Measurements from ENCODE around the gene TBCD.
"Not testable (repeated sequence)": the region's sequence is repeated elsewhere in the genome, so short reads cannot be mapped to it uniquely, and the experiment has no call there.

TBCD gene

DNA sequence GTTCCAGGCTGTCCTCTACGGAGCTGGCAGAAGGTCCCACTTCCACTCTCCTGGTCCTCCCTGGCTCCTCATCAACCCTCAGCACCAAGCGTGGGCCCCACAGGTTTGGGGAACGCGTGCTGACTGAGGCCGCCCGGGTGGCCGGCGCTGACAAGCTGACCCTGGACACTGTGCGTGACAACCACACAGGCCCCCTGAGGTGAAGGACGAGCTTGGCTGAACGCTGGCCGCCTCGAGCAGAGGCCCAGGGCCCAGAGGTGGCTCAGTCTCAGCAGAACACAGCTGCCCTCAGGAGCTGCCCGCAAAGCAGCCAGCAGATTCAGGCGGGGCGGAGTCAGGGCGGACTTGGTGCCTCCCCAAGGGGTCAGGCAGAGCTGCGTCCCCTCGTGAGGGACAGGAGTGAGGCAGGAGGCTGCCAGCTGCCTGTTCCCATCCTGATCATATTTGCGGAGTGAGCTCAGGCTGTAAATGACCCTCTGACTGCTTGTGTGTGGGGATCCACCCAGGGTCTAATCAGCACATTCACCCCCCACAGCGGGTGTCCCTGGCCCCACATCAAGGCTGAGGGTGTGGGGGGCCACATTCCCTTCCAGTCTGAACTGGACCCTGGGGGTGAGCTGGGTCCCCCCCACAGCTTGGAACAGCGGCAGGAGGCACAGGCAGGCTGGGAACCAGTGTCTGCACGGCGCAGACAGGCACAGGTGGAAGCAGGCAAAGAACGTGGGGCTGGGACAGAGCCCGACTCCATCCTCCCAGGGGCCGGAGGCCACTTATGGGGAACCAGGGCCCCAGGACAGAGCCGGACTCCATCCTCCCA is 222.5 kb downstream of the TBCD start:
- no peak for DNase-seq (ENCODE audit: low spot score)

DNA sequence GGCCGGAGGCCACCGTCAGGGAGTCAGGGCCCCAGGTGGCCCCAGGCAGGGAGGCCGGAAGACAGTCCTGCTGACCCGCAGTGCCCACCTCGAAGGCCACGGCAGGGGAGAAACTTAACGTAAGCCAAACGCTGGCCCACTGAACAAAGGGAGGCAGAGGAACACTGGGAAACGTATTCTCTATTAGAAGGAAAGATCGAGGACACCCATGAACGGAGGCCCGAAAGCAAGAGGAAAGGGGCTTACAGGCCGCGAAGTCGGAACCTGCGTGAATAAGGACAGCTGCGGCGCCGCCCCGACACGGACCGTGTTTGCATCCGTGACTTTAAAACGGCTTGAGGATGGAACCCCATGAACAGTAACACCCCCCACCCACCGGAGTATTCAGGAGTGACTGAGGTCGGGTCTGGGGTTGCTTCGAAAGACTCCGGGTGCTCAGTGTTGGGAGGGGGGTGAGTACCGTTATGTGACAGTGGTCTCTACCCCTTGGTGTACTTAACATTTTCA is 225.2 kb downstream of the TBCD start:
- DNase-seq (ENCODE audit: low spot score): no peak

DNA sequence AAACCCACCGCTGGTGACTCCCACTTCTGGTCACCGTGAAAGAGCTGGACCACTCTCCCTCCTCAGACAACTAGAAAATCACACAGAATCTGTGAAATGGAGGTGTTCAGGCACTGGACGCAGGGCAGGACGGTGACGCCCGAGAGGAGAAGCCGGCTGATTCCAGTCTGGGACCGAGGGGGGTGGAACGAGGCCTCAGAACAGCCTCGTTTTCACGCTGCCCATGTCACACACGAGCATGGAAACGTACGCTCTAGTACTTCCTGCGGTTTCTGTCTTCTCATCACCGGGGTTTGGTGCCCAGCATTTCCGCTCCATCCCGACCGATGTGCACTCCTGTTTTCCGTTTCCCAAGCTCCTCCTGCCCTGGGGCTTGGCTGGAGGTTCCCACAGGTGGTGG is 225.7 kb downstream of the TBCD start:
- DNase-seq (ENCODE audit: low spot score): no peak

DNA sequence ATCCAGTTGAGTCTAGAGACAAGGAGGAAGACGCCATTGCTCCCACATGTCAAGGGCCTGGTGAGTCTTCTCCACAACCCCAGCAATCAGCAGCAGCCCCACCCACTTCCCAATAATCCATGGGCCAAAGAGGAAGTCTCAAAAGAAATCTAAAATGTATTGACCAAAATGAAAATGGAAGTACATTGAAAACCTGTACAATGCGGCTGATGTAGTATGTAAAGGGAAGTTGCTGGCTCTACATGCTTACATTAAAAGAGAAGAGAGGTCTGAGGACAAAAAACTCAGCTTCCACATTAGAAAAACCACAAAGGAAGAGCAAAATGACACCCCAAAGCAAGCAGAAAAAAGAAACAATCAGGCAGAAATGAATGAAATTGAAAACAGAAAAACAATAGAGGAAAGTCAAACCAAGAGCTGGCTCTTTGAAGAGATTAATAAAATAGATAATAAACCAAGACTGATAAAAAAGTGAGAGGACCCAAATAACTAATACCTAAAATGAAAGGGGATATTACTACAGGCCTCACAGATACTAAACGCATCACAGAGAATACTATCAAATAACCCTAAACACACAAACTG is 227.0 kb downstream of the TBCD start:
- peak; percentile 32 for DNase-seq (ENCODE audit: low spot score)

DNA sequence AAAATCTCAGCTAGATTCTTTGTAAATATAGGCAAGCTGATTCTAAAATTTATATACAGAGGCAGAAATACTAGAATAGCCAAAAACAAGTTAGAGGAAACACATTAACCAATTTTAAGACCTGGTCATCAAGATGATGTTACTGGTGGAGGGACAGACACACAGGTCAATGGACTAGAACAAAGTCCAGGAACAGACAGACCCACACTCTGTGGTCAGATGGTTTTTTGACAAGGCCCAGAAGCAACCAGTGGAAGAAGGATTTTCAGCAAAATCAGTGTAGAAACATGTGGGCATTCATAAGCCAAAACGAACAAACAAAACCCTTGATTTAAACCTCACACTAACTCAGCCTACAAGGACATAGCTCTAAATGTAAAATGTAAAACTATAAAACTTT is 227.9 kb downstream of the TBCD start:
- DNase-seq (ENCODE audit: low spot score): no peak

DNA sequence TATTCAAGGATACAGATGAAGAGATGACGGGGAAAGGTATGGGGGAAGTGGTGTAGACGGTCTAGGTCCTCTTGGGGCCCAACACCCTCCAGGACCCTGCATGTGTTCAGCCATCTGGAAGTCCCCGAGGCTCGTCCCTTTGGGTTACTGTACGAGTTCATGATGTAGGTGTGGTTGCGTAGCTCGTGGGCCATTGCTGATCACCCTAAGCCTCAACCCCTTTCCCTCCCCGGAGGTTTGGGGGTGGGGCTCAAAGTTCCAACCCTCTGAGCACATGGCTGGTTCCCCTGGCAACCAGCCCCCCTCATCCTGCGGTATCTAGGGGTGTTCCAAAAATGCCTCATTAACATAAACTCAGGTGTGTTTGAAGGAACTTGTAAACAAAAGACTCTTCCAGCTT is 228.8 kb downstream of the TBCD start:
- no peak for DNase-seq (ENCODE audit: low spot score)

DNA sequence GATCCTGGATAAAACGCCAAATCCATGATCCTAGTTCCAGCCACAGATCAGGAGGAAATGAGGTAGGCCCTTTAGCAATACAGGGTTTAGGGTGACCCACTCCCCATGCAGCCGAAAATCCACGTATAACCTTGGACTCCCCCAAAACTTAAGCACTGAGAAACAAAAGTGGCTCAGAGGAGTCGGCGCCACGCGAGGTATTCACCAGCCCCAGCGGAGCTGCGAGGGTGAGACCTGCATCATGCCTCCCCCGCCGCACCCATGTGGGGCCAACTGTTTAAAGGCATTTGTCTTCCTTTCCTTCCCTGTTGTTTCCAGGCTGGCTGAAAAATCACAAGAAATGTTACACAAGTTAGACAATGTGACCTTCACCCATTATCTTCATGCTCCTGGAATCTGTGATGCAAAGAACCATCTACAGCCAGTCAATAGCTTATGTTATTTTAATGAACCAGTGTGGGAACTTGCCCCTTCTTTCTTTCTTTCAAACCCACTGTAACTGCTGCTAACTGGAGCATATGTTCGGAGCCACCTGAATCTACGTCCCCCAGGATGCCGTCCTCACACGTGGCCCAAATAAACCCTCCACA is 229.4 kb downstream of the TBCD start:
- DNase-seq (ENCODE audit: low spot score): no peak

DNA sequence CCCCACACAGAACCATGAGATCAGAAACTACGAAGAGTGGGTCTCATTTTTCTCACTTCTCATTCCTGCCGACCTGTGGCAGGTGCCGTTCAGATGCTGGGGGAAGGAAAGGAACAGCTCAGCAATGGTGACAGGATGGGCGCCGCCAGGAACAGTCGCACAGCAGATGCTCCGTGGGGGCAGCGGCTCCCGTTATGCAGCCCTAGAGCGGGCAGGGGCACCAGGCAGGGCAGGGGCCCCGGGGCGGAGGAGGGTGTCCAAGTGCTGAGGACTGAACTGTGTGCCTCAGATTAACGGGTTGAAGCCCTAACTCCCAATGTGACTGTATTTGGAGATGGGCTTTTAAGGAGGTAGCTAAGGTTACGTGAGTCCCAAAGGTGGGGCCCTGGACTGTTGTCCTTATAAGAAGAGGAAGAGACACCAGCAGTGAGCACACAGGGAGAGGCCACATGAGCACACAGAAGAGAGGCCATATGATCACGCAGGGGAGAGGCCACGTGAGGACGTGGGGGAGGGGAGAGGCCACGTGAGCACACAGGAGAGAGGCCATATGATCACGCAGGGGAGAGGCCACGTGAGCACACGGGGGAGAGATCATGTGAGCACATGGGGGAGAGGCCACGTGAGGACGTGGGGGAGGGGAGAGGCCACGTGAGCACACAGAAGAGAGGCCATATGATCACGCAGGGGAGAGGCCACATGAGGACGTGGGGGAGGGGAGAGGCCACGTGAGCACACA is 231.8 kb downstream of the TBCD start:
- no peak for DNase-seq (ENCODE audit: low spot score)

DNA sequence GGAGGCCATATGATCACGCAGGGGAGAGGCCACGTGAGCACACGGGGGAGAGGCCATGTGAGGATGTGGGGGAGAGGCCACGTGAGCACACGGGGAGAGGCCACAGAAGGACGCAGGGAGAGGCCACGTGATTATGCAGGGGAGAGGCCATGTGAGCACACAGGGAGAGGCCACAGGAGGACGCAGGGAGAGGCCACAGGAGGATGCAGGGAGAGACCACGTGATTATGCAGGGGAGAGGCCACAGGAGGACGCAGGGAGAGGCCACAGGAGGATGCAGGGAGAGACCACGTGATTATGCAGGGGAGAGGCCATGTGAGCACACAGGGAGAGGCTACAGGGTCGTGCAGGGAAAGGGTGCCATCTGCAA is 232.4 kb downstream of the TBCD start:
- not testable (repeated sequence) for DNase-seq (ENCODE audit: low spot score)

DNA sequence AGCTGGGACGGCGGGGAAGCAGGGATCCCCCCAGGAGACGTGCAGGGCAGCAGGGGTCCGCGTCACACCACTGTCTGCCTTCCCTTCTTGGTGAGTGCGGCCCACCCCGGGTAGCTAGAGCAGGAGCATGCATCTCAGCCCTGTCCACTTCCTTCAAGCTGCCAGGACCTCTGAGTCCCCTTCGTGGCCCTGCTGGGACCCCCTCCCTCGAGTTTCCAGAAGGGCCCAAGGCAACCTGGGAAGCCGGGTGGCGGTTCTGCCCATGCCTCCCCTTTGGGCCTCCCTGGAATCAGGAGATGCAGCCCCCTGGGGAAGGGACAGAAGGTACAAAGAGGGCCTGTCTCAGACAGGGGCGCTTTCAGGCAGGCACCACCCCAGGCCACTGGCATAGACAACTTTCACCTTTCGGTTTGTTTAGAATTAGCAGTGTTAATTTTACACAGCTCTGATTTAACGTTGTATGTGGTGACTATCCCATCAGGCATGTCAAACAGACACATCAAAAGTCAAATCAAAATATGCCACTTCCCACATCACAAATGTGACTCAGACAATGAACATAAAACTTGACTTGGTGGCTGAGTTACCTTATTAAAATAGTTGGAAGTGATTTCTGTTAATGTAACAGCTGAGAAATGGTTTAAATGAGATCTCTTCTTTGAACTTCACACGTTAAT is 233.0 kb downstream of the TBCD start:
- no peak for DNase-seq (ENCODE audit: low spot score)

DNA sequence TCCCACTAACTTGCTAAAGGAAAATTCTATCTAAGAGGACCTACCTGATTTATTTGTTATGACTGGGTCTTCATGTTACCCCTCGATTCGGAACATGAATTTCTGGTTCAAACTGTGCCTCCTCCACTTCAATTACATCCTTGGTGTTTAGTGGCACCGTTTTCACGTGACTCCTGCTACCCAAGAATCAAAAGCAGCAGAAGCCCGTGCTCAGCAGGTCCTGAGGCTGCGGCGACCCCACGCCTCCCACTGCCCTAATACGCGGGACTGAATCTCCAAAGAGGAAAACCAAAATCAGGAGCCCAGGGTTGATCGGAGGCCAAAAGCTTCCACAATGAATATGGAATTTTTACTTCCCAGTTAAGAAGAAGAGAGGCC is 233.6 kb downstream of the TBCD start:
- DNase-seq (ENCODE audit: low spot score): no peak

DNA sequence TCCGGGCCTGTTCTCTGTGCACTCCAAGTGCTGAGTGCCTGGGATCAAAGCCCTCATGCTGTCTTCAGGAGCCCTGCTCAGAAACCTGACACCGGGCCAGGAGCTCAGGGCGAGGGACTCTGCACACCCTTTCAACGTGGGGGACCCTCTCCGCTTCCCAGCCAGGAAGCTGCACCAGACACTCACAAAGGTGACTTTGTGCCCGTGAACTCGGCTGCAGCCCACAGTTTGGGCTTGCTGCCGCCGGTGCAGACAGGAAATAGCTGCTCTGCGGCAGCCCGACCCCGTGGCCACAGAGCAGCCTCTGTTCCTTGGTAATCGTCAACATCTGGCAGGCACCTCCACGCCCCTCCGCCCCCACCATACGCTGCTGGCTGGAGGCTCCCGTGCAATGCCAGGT is 234.1 kb downstream of the TBCD start:
- peak; percentile 72 for DNase-seq (ENCODE audit: low spot score)

DNA sequence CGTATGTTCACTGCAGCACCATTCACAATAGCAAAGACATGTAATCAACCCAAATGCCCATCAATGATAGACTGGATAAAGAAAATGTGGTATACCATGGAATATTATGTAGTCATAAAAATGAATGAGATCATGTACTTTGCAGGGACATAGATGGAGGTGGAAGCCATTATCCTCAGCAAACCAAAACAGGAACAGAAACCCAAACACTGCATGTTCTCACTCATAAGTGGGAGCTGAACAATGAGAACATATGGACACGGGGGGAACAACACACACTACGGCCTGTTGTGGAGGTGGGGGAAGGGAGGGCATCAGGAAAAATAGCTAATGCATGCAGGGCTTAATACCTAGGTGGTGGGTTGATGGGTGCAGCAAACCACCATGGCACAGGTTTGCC is 237.2 kb downstream of the TBCD start:
- DNase-seq (ENCODE audit: low spot score): not testable (repeated sequence)

DNA sequence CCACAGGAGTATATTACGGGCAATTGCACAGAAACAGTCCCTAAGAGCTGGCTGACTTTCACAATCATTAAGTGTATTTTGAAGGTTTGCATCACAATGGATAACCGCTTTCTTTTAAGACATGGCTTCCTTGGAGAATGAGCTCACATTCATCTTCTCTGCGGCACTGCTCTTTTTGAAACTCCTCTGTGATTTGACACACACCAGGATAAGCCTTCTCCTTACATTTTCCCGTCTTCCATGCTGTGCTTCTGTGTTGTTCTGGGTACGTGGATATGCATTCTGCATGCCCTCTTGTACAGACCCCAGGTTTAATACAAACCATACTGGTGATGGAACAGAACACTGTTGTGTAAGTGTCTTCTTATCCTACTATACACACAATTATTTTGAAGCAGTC is 238.0 kb downstream of the TBCD start:
- DNase-seq (ENCODE audit: low spot score): no peak

DNA sequence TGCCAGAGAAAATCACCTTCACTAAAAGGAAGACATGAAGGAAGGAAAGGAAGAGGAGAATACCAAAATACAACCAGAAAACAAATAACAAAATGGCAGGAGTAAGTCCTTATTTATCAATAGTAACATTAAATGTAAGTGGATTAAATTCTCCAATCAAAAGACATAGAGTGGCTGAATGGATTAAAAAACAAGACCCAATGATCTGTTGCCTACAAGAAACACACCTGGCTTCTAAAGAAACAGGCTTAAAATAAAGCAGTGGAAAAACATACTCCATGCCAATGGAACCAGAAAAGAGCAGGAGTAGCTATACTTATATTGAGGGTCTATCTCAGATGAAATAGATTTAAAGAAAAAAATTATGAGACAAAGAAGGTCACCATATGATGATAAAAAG is 241.1 kb downstream of the TBCD start:
- DNase-seq (ENCODE audit: low spot score): no peak

Measured in CD4-positive, alpha-beta T cell treated with Interleukin-6 at 100 ng/mL for 8 hours (primary cell).